Left ventricle myocardium inferior (tissue), 1 donor: Measurements from ENCODE around the gene KCP. TPM values are rescaled to one million over a fixed set of nuclear protein-coding genes. Genes with fewer than 3 reads are reported as not detected.

Source experiments
- DNase-seq: peaks from one replicate; pipeline ENCODE4 v3.0.0-alpha.2; 2020
- H3K27ac ChIP-seq: fragments of 200-600 bp; replicated peaks from 2 replicates; pipeline ENCODE4 v1.8.0; 2021
- H3K27me3 ChIP-seq: fragments of 200-600 bp; 2 replicates; pipeline ENCODE4 v1.8.0; 2021; ENCODE audit warnings: low read depth
- H3K36me3 ChIP-seq: fragments of 200-600 bp; 2 replicates; pipeline ENCODE4 v1.8.0; 2021
- H3K4me1 ChIP-seq: fragments of 200-600 bp; 2 replicates; pipeline ENCODE4 v1.8.0; 2021
- H3K4me3 ChIP-seq: fragments of 200-600 bp; 2 replicates; pipeline ENCODE4 v1.8.0; 2021; ENCODE audit warnings: mild to moderate bottlenecking, moderate library complexity
- H3K9me3 ChIP-seq: fragments of 200-600 bp; replicated peaks from 2 replicates; pipeline ENCODE4 v1.8.0; 2021
- CTCF ChIP-seq: fragments of 200-600 bp; IDR thresholded peaks from 2 replicates; pipeline ENCODE4 v1.8.0; 2021; ENCODE audit warnings: antibody characterized with exemption, mild to moderate bottlenecking, borderline replicate concordance
- intact Hi-C: fragments of 100-400 bp; cut with micrococcal nuclease; formaldehyde crosslinking; loops from one replicate; pipeline ENCODE4 v1.11.0; 2022
- total RNA-seq: library from RNA; stranded (reverse); fragmentation: NEBNext Ultra II Directional; extraction: Animal tissue kit (Norgen Biotek cat#: 25700); gene quantifications from one replicate; pipeline ENCODE4 v1.2.1, GENCODE V29; 2021
- donor health status: DM: no; HTN: yes; CAD: no; lungs with severe emphysema.

KCP gene
- total RNA-seq, 1 donor from 2014 or later = 0.19 TPM

GRCh38 chr7:128867241-128867640 lies 43.3 kb downstream of the KCP start:
- Histone ChIP-seq H3K4me1 (peaks cover 41% of the 10 kb centered on the region), H3K4me3 (no peak overlapping the region), H3K36me3 (peaks cover 17% of the 10 kb centered on the region), H3K9me3 (no peaks in the 10 kb centered on the region), H3K27ac (no peak overlapping the region), H3K27me3 (peaks cover 10% of the 10 kb centered on the region)
- no peak for DNase-seq
- intact Hi-C loops = no loop called here
- TF ChIP-seq CTCF = no peak

GRCh38 chr7:128865996-128866877 lies 44.3 kb downstream of the KCP start:
- no peak for DNase-seq
- Histone ChIP-seq H3K36me3 (peaks cover 17% of the 10 kb centered on the region), H3K4me3 (no peak overlapping the region), H3K27me3 (peaks cover 10% of the 10 kb centered on the region), H3K4me1 (peaks cover 45% of the 10 kb centered on the region), H3K9me3 (no peaks in the 10 kb centered on the region), H3K27ac (no peak overlapping the region)
- TF ChIP-seq CTCF = no peak
- intact Hi-C loops = no loop called here

GRCh38 chr7:128865303-128865702 lies 45.2 kb downstream of the KCP start:
- H3K27ac ChIP-seq = no peak overlapping the region
- H3K4me3 ChIP-seq = no peak overlapping the region
- DNase-seq = no peak
- intact Hi-C loops = no loop called here
- peaks cover 8% of the 10 kb centered on the region for H3K27me3 ChIP-seq
- H3K9me3 ChIP-seq = no peaks in the 10 kb centered on the region
- peaks cover 53% of the 10 kb centered on the region for H3K4me1 ChIP-seq
- TF ChIP-seq CTCF = no peak
- peaks cover 17% of the 10 kb centered on the region for H3K36me3 ChIP-seq

- peak overlapping the region; percentile 79 for H3K27ac ChIP-seq
- H3K27me3 ChIP-seq = no peaks in the 10 kb centered on the region
- H3K4me1 ChIP-seq = peaks cover 54% of the 10 kb centered on the region
- H3K9me3 ChIP-seq = no peaks in the 10 kb centered on the region
- intact Hi-C loops = no loop called here
- DNase-seq = no peak
- TF ChIP-seq CTCF = peak; percentile 35
- peaks cover 17% of the 10 kb centered on the region for H3K36me3 ChIP-seq
- H3K4me3 ChIP-seq = peak overlapping the region; percentile 91
Measured at GRCh38 chr7:128863433-128863989, 47.0 kb downstream of the KCP start.

GRCh38 chr7:128862571-128863432 lies 47.7 kb downstream of the KCP start, which contains the start of gene ATP6V1F:
Gene ATP6V1F (plus strand): TSS chr7:128862856. CDS start chr7:128862905, 49 bp downstream.
- Histone ChIP-seq H3K4me3 (peak within 1 kb of the TSS; percentile 91), H3K27me3 (no peaks in the 10 kb centered on the region), H3K9me3 (no peaks in the 10 kb centered on the region), H3K27ac (peak within 1 kb of the TSS; percentile 79), H3K36me3 (peaks cover 17% of the 10 kb centered on the region), H3K4me1 (peaks cover 53% of the 10 kb centered on the region)
- intact Hi-C loops = no loop called here
- DNase-seq = peak; percentile 98
- no peak for TF ChIP-seq CTCF
